KBM-7 (cell line): ENCODE results near the gene RBM3.

Experiments used
- DNase-seq: peaks from one replicate; pipeline ENCODE4 v3.0.0-alpha.2; 2015
- in situ Hi-C: fragments of 300-500 bp; cut with MboI; formaldehyde crosslinking; loops from 2 replicates; pipeline ENCODE4 v1.14.3; 2020; ENCODE audit warnings: low sequenced_read_pairs, low pct_unique_long_range_greater_than_20kb, mixed read lengths

RBM3 gene

DNA sequence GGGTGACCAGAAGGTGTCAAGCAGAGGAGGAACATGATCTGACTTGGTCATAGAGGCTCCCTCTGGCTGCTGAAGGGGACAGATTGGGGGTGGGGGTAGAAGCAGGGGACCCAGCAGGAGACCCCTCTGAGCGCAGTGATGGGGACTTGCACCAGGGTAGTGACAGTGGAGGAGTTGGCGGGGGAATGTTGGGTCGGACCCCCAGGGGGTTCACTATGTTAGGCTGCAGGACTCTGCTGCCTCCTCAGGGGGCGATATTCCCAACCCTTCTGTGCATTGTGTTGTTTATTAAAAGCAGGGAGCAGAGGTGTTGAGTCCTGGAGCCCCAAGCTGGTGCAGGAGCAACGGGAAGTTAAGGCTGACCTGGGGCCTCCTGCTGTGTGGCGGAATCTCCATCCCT is 31.8 kb downstream of the RBM3 start:
- in situ Hi-C loops, result no loop called here
- DNase-seq, result no peak

DNA sequence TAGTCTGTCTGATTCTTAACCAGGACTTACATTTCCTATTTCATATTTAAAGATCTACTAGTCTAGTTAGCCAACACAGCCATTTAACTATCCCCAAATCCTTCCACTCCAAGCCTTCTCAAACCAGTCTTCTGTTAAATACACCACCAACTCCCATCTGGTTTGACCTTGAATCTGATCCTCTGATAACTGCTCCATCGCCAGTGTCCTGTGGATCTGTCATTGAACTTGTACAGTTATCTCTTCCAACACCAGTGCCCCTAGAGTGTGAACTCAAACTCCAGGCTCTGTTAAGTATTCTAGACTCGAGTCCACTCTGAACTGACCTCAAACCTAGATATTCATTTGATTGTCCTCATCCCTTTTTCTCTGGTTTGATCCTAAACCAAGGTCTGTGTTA is 37.4 kb downstream of the RBM3 start:
- no peak for DNase-seq
- in situ Hi-C loops, result no loop called here

DNA sequence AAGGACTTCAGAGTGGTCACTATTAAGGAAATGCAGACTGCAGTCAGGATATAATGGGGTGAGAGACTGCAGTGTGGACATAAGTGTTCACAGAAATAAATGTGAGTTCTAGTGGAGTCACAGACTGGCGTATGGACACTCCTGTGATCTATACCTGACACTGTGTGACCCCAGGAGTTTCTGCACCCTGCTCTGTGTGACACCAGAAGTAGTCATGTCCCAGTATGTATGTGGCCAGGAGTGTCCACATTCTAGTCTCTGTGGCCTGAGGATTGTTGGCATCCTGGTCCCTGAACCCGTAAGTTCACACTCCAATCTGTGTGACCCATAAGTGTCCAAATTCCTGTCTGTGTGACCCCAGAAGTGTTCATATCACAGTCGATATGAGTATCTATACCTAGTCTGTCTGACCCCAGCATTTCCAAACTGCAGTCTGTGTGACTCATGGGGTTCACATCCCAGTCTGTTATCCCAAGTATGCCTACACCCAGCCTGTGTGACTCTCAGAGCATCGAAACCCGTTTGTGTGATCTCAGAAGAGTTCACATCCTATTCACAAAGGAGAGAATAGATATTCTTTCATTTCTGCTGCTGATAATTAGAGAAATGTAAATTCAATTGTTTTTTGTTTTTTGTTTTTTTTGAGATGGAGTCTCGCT is 39.3 kb downstream of the RBM3 start:
- in situ Hi-C loops, result no loop called here
- no peak for DNase-seq

DNA sequence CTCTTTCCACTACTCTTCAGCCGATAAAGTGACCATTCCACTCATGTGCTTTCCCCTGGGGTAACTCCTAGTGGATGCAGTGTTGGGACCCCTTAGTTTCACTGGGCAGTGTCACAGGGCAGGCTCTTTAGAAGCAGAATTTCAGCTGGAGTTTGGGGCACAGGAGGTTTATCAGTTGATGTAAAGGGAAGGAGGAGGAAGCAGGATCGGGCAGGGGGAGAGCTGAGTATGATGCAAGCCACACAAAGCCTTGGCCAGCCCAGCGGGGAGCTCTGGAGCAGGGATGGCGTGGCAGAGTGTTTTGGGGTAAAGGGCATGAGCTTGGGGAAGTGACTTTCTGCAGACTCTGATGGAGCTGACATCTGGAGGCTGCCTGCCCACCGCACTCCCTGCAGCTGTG is 42.3 kb downstream of the RBM3 start:
- in situ Hi-C loops, result no loop called here
- DNase-seq, result peak; percentile 74

DNA sequence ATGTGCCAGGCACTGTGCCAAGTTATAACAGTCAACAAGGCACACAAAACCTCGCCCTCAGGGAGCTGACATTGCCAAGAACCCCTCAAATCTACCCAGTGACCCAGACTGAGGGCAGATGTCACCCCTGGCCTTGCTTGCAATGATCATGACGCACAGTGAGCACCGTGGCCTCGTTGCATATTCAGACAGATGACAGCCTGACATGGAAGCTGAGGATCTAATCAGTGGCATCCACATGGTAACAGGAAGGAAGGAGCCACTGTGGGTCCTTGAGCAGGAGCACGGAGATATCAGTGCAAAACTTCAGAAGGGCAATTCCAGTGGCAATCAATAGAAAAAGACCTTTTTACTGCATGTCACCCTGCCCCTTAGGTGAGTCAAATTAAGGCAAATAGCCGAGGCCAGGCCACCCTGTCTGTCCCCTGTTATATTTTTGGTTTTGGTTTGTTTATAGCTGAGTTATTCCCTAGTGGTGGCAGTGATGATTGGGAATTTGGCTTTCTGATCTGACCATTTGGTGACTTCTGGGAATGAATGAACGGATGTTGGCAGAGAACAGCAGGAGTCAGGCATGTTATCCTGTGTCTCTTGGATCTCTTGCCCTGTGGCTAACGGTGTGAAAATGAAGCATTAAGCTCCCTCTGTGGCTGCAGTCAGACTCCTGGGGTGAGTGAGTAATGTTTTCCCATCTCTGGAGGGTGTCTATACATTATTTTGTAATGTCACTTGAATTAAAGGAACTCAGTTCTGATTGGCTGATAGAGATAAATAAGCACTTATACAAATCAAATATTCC is 43.5 kb downstream of the RBM3 start:
- in situ Hi-C loops, result no loop called here
- DNase-seq, result peak; percentile 39

DNA sequence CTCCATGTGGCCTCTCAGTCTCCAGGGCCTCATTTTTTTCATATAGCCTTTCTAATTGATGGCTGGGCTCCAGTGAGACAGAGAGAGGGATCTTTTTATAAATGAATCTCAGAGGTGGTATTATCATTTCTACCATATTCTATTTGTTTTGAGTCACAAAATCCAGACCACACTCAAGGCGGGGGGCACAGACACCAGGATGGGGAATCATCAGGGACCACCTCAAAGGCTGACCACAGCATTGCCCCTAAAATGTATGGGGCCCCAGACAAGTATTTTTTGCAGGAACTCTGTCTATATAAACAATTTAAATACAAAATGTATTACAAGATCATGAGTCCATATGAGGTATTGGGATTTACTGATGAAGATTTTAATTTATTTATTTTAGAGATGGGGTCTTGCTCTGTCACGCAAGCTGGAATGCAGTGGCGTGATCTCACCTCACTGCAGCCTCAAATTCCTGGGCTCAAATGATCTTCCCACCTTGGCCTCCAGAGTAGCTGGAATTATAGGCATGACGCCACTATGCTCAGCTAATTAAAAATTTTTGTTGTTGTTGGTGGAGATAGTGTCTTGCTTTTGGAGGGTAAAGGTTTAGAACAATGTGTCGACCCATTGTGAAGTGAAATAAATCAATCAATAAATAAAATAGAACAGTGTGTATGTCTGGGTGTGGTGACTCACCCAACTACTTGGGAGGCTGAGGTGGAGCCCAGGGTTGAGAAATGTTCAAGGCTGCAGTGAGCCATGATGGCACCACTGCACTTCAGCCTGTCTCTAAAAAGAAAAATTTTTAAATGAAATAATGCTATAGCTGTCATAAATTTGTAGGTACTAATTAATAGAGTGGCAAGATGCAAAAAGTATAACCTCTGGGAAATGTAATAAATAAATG is 52.4 kb downstream of the RBM3 start:
- in situ Hi-C loops, result no loop called here
- no peak for DNase-seq
